Measurements from ENCODE around the gene TMEM53. TPM values are rescaled to one million over a fixed set of nuclear protein-coding genes. Genes with fewer than 3 reads are reported as not detected.
A peak's percentile ranks its signal among the peaks of the same experiment; 100 is the strongest.
"Not testable (repeated sequence)": the region's sequence is repeated elsewhere in the genome, so short reads cannot be mapped to it uniquely, and the experiment has no call there.

TMEM53 gene
- total RNA-seq, 1 donor from 2014 or later: 27.5 TPM

DNA sequence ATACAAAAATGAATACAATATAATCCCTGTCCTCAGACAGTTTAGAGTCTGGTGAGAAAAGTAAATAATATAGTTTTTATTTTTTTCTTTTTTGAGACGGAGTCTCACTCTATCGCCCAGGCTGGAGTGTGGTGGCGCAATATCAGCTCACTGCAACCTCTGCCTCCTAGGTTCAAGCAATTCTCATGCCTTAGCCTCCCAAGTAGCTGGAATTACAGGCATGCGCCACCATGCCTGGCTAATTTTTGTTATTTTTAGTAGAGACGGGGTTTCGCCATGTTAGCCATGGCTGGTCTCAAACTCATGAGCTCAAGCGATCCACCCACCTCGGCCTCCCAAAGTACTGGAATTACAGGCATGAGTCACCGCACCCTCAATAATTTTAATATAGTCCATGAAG lies 25.1 kb upstream of the TMEM53 start:
- not testable (repeated sequence) for ATAC-seq; DNase-seq (ENCODE audit: low spot score)

DNA sequence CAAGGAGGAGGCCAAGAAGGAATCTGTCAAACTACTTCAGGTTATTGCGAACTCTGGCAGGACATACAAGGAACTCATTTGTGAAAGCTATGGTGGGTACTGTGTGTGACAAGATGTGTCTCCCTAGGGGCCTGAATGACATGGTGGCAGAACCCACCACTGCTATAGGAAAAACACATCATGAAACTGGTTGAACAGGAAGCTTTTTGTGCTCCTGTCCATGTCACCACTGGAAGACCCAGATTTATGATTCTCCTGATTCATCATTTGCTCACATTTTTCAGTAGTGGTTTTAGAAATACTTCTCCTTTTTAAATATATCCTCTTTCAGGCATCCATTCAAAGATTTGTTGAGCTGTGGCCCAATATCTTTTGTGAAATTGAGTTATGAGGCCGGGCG lies 23.9 kb upstream of the TMEM53 start:
- DNase-seq (ENCODE audit: low spot score) (no peak), ATAC-seq (no peak)

DNA sequence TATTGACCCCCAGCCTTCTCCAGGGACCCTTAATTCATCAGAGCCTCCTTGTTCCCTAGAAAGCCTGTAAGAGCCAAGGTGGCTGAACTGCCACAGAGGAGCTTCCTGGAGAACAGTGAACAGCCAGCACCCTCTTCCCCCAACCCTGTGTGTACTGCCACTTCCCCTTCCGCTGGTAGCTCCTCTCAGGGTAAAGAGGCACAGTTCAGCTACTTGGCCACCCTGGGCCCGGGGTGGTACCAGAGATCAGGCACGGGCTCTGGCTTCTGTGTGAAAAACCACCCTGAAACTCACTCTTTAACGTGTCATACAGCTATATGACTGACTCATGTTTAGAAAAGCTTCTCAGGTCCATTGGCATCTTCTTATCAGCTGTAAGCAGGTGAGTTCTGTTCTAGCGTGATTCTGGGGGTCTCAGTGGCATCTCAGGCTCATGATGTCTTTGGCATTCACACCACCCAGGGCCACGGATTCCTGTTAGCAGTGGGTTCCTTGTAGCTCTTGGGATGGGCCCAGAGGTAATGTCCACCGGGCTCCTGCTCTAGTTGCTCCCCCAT lies 22.6 kb upstream of the TMEM53 start:
- peak; percentile 30 for ATAC-seq
- no peak for DNase-seq (ENCODE audit: low spot score)

DNA sequence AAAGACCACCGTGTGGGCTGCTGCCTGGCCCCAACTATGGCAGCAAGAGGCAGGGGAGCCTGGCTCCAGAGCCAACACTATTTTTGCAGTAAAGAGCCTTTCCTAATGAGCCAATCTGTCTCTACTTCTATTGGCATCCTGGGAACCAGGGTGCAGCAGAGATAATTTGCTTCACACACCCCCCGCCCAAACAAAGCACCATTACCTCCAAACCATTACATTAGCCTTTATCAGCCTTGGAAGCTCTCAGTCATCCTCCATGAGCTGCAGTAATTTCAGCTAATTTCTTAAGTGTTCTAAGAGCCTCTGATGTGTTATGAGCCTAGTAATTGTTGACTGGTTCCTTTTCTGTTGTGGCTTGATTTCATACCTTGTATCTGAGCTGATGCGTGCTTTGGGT lies 21.8 kb upstream of the TMEM53 start:
- ATAC-seq: no peak
- DNase-seq (ENCODE audit: low spot score): no peak

DNA sequence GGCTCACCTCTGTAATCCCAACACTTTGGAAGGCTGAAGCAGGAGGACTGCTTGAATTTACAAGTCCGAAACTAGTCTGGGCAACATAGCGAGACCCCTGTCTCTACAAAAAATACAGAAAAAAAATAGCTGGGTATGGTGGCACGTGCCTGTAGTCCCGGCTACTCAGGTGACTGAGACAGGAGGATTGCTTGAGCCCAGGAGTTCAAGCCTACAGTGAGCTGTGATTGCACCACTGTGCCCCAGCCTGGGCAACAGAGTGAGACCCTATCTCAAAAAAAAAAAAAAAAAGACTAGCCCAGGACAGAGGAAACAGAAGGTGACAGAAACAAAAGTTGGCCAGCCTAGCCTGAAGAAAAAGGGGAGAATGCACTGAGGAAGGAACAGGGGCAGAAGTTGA lies 21.4 kb upstream of the TMEM53 start:
- ATAC-seq (no peak), DNase-seq (ENCODE audit: low spot score) (no peak)

DNA sequence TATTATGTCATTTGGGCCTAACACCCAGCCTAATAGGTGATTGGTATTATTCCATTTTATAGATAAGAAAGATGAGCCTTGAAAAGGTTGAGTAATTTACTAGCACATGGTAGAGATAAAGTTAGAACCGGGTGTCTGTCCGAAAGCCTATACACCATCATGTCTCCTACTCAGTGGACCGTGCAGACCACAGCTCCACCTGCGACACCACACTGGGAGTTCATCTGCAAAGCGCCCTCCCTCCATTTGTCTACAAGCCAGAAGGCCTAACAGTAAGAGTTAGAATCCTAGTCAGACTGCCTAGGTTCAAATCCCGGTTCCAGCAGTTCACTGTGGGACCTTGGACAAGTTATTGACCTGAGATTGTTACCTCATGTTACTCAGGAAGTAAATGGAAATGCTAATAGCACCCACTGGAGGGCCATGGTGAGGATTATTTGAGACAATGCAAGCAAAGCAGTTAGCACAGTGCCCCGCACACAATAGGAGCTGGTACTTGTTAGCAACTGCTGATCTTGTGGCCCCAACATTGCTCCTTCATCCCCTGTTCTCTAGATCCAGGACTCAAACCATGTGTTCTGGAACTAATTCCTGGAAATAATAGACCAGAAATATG lies 20.7 kb upstream of the TMEM53 start:
- peak; percentile 41 for ATAC-seq
- DNase-seq (ENCODE audit: low spot score): no peak

DNA sequence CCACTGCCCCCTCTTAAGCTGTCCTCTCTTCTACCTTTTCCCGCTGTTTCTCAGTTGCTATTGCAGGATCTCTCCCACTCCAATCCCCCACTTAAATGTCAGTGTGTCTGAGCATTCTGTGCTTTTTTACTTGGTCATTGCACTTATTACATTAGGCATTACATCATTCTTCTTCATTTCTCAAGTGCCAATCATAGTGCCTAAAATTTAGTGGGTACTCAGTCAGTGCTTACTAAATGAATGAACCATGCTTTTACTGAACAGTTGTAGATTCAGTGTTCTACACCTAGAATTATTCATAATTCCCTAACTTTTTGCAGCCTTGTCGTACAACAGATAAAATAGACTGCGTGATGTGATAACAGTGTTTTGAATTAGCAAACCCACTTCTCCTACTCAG lies 19.6 kb upstream of the TMEM53 start:
- DNase-seq (ENCODE audit: low spot score) (no peak), ATAC-seq (no peak)

DNA sequence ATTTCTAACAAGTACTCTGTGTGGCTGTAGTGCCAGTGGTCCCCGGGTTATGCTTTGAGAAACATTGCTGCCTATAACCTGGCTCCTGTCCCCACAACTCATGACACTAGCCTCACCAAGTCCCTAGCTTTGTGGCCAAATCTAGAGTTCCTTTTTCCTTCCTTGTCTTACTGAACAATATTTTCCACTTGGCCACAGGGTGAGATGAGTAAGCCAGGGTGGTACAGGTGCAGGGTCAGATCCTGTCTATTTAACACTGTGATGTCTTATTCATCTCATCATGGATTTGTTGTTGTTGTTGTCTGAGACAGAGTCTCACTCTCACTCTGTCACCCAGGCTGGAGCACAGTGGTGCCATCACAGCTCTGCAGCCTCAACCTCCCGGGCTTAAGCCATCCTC lies 18.9 kb upstream of the TMEM53 start:
- ATAC-seq: no peak
- DNase-seq (ENCODE audit: low spot score): no peak

DNA sequence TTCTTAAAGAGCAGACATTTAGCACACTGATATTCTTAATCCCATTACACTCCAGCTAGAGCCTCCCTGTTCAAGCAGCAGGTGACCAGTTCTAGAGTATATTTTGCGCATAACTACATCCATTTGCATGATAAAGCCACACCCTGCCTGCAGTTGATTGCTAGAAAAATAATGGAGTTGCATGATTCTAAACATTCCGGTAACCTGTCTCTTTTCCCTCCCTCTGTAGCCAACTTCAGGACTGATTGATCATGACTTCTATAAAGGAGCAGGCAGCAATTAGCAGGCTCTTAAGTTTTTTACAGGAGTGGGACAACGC lies 15.1 kb upstream of the TMEM53 start:
- no peak for ATAC-seq
- no peak for DNase-seq (ENCODE audit: low spot score)

DNA sequence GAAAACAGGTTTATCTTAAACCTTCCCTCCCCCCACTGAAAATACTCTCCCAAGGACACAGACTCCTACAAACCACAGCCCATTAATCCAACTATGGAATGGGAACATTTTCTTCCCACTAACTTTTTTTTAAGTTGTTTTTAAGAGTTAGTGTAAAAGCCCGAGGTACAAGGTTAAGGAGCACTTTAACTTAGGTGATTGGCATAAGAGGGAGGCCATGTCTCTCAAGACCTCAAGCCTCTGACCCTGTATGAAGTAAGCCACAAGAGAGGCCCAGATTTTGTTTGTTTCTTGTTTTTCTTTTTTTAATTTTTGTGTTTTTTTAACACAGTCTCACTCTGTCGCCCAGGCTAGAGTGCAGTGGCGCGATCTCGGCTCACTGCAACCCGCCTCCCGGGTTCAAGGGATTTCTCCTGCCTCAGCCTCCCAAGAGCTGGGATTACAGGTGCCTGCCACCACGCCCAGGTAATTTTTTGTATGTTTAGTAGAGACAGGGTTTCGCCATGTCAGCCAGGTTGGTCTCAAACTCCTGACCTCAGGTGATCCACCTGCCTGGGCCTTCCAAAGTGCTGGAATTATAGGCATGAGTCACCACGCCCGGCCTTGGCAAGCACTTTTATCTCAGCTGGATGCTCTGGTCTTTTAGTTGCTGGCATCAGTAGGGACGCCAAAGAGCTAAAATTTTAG lies 14.6 kb upstream of the TMEM53 start:
- DNase-seq (ENCODE audit: low spot score): no peak

DNA sequence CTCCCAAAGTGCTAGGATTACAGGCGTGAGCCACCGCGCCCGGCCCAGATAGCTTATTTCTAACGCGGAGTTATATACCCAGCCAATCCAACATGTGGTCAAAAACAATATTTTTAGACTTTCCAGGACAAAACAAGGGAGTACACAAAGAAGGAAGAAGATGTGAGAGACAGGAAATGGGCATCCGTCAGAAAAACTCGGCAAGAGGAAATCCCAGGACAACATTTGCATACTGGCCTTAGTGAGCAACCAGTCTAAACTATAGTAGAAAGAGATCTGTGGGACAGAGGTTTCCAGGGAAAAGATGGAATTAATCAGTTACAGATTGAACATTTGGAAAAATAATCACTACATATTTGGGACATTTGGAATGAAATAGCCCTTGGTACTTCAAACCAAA lies 11.6 kb upstream of the TMEM53 start:
- DNase-seq (ENCODE audit: low spot score) (no peak), ATAC-seq (no peak)

More for the DNA sequence above, 14.6 kb upstream of the TMEM53 start:
- no peak for ATAC-seq

DNA sequence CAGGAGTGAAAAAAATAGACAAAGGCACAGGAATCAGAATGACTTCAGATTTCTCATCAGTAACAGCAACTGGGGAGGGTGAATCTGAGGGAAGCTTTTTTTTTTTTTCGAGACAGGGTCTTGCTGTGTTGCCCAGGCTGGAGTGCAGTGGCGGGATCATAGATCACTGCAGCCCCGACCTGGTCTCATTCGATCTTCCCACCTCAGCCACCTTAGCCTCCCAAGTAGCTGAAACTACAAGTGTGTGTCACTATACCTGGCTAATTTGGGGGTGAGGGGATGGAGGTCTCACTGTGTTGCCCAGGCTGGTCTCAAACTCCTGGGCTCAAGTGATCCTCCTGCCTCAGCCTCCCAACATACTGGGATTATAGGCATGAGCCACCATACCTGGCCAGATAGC lies 10.9 kb upstream of the TMEM53 start:
- no peak for DNase-seq (ENCODE audit: low spot score)
- no peak for ATAC-seq

DNA sequence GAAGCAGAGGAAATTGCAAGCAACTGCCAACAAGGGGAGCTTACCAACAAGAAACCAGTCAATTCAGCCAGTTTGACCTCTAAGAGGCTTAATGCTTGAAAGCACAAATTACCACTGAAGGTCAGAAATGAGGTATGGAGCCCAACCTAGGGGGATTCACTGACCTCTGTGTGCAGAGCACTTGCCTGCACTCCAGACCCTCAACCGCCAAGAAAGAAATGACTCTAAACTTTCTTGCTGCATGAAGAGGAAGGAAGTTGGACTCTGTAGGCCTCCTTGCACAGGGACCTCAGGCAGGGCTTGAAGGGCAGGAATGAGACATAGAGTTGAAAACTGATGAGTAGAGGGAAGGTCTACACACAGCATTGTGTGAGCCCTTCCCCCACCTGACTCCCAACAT lies 10.2 kb upstream of the TMEM53 start:
- no peak for DNase-seq (ENCODE audit: low spot score)
- no peak for ATAC-seq

DNA sequence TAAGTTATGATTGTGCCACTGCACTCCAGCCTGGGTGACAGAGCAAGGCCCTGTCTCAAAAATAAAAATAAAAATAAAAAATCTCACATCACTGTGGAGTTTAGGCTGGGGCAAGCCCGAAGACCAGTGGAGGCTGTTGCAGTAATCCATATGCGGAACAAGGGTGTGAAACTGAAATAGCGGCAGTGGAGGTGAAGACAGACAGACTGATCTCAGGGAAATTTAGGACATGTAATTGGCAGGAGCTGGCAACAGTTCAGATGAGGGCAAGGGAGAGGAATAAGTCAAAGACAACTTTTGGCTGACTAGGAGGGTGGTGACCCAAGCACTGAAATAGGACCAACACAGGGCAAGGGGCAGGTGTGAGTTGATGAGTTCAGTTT lies 8.6 kb upstream of the TMEM53 start:
- no peak for DNase-seq (ENCODE audit: low spot score)
- no peak for ATAC-seq

DNA sequence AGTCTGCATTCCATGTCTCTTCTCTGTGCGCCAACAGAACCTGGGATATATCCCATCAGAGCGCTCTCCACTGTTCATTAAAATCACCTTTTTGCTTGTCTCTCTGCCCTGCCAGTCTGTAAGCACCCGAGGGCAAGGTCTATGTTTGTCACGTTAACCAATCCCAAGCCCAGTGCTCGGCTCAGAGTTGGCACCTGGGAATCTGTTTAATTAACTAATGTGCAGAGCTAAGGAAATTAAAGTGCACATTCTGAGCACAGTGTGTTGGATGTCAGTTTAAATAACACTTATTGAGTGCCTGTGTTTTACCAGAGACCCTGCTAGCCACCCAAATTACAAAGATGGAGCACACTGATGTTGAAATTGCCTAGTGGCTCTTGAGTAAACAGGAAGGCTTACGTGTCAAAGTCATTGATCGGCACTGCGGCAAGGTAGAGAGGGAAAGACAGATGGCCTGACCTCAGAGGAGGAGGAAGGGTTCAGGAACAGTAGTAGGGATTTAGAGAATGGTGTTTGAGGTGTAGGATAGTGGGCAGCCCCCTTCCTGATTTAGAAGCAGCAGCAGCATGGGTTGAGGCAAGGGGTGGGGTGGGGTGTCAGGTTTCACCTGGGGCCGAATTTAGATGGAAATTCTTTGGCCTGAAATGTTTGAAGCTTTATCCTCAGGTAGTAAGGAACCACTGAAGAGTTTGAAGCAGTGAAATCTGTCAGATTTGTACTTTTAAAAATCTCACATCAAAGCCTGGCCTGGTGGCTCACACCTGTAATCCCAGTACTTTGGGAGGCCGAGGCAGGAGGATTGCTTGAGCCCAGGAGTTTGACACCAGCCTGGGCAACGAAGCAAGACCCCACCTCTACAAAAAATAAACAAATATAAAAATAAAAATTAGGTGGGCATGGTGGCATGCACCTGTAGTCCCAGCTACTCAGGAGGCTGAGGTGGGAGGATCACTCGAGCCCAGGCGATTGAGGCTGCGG lies 7.9 kb upstream of the TMEM53 start:
- ATAC-seq (peak; percentile 75), DNase-seq (ENCODE audit: low spot score) (peak; percentile 84)

DNA sequence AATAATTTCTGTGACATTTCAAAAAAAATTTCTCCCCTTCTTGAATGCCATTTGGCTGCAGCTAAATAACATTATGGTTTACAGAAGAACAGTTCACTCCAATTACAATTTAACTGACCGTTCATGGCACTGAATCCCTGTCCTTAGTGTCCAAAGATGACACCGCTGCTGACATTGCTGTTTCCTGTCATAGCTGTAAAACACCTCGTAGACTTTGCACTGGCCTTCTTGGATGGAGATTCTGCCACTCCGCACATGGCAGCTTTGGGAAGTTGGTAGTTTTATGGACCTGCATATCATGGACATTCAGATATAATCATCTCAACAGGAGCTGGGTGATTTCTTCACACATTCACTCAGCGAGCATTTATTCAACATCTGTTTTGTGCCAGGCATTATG lies 5.2 kb upstream of the TMEM53 start:
- DNase-seq (ENCODE audit: low spot score) (peak; percentile 77), ATAC-seq (peak; percentile 39)

DNA sequence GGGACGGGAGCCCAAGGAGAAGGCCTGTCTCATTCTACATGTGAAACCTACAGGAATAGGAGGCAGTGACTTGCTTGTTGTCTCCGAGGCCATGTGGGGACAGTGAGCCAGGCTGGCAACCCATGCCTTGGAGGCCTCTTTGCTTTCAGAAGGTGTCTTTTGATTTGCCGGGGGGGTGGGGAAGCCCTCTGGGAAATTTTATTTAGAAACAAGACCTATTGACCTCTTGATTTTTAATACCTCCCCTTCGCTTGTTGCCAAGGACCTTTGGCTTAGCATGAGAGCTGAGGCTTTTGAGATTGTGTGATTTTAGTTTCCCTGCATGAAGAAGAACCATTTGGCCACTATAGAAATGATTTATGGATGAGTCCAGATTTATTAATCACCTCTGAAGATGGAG lies 4.3 kb upstream of the TMEM53 start:
- ATAC-seq (no peak), DNase-seq (ENCODE audit: low spot score) (peak; percentile 77)

DNA sequence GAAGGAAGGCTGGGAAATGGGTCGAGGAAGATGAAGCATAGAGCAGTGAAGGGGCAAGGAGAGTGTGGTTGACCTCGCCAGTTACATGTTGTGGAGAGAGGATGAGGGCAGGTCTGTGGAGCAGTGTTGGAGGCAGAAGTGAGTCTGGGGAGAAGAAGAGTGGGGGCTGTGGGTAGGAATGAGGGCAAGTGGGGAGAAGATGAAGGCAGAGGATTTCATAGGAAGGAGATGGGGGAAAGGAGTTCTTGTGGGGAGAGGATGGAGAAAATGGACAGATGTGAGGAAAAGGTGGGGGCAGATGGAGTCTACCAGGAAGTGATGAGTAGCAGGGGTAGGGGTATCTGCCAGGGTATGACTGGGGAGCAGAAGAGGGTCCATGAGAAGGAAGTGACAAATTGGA lies 3.8 kb upstream of the TMEM53 start:
- ATAC-seq (no peak), DNase-seq (ENCODE audit: low spot score) (no peak)

DNA sequence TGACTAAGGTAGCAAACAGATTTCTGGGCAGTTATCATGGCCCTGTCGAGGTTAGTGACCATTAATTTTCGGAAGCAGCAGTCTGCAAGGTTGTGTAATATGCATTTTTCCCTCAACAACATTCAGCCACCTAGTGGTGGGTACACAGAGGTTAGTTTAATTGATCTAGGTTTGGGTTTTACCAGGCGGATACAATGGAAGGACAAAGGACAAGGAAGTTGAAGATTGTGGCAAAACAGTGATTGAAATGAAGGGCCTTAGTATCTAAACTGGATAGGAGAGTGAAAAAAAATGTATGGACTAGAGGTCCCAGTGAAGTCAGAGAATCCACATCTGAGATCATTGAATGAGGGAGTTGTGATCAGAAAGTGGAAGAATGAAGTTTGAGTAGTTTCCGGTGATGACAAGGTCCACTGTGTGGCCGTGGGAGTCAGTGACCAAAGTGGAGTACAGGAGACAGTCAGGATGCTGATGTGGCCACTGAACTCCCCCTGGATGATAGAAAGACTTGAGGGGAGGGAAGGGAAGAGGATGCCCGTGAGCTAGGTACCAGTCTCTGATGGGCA lies 3.0 kb upstream of the TMEM53 start:
- DNase-seq (ENCODE audit: low spot score) (no peak), ATAC-seq (peak; percentile 12)

DNA sequence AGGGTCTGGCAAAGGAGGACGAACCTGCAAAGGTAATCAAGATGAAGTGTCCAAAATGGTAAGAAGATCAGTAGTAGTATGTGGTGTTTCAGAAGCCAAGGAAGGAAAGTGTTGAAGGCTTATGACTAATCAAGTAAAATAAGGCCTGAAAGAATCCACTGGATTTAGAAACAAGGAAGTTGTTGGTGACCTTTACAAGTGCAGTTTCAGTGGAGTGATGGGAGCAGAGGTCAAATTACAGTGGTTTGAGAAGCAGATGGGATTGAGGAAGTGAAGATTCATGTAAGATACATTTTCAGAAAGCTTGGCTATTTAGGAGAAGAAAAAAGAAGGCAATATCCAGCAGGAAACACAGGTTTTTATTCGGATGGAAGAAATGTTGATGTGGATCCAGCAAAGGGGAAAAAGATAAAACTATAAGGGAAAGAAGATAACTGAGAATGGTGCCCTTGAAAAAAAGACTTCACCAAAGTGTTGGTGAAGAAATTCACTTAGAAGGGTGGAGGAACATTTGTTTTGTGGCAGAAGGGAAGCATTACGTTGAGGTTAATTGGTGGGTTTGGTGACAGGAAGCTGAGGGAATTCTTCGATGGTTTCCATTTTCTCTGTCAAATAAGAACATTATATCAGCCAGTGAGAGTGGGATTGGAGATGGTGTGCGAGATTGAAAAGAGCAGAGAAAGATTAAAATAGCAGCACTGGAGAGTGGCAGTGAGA lies 2.4 kb upstream of the TMEM53 start:
- DNase-seq (ENCODE audit: low spot score): no peak
- ATAC-seq: no peak

DNA sequence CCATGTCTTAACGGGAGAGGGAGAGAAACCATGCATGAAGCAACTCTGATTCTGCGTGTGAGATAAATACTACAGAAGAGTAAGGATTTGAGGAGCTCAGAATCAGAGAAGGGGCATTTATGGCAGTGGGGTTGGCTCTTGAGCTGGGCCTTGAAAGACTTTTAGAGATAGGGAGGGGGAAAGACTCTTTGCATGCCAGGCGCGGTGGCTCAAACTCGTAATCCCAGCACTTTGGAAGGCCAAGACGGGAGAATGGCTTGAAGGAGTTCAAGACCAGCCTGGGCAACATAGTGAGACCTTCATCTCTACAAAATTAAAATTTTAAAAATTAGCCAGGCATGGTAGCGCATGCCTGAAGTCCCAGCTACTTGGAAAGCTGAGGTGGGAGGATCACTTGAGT lies 905 bp upstream of the TMEM53 start:
- ATAC-seq (no peak), DNase-seq (ENCODE audit: low spot score) (no peak)

All from left lobe of liver (tissue), 2 donors.